ENCODE measurements around the gene ADAD1.

Gene ADAD1

GRCh38 chr4:122450847-122451246, 72.0 kb downstream of the ADAD1 start:
- Histone ChIP-seq H3K27ac (no peak overlapping the region), H3K4me3 (no peak overlapping the region)

- Histone ChIP-seq H3K27ac (no peak overlapping the region), H3K4me3 (no peak overlapping the region)
Measured at GRCh38 chr4:122453384-122453995, 74.7 kb downstream of the ADAD1 start.

- Histone ChIP-seq H3K4me3 (no peak within 1 kb of the TSS), H3K27ac (peak within 1 kb of the TSS in 1 of 21 experiments; percentile 62)
Measured at GRCh38 chr4:122456231-122457116, 77.7 kb downstream of the ADAD1 start, which contains the start of gene IL2. Gene IL2, minus strand, starts transcription at chr4:122456725. Its CDS starts 285 bp downstream, at chr4:122456440.

GRCh38 chr4:122458625-122459024, 79.8 kb downstream of the ADAD1 start:
- peak overlapping the region in 2 of 7 experiments; percentile 6 to 12 for H3K4me3 ChIP-seq
- H3K27ac ChIP-seq: peak overlapping the region in 4 of 21 experiments; percentile 7 to 41 (median 26)

GRCh38 chr4:122469457-122469856, 90.6 kb downstream of the ADAD1 start:
- Histone ChIP-seq H3K4me3 (no peak overlapping the region), H3K27ac (no peak overlapping the region)

- Histone ChIP-seq H3K27ac (no peak overlapping the region), H3K4me3 (no peak overlapping the region)
Measured at GRCh38 chr4:122475233-122475632, 96.4 kb downstream of the ADAD1 start.

- no peak overlapping the region for H3K4me3 ChIP-seq
Measured at GRCh38 chr4:122476126-122476525, 97.3 kb downstream of the ADAD1 start.

GRCh38 chr4:122476745-122477144, 97.9 kb downstream of the ADAD1 start:
- Histone ChIP-seq H3K27ac (no peak overlapping the region), H3K4me3 (no peak overlapping the region)

More at GRCh38 chr4:122476126-122476525, 97.3 kb downstream of the ADAD1 start:
- no peak overlapping the region for H3K27ac ChIP-seq
